ENCODE data around the gene TBC1D9.
A peak's percentile ranks its signal among the peaks of the same experiment; 100 is the strongest.
"Not testable (repeated sequence)": the region's sequence is repeated elsewhere in the genome, so short reads cannot be mapped to it uniquely, and the experiment has no call there.

The TBC1D9 gene

GRCh38 chr4:140753329-140753728 is 2.9 kb downstream of the TBC1D9 start:
- no peak for DNase-seq (ENCODE audit: low read depth)

DNA sequence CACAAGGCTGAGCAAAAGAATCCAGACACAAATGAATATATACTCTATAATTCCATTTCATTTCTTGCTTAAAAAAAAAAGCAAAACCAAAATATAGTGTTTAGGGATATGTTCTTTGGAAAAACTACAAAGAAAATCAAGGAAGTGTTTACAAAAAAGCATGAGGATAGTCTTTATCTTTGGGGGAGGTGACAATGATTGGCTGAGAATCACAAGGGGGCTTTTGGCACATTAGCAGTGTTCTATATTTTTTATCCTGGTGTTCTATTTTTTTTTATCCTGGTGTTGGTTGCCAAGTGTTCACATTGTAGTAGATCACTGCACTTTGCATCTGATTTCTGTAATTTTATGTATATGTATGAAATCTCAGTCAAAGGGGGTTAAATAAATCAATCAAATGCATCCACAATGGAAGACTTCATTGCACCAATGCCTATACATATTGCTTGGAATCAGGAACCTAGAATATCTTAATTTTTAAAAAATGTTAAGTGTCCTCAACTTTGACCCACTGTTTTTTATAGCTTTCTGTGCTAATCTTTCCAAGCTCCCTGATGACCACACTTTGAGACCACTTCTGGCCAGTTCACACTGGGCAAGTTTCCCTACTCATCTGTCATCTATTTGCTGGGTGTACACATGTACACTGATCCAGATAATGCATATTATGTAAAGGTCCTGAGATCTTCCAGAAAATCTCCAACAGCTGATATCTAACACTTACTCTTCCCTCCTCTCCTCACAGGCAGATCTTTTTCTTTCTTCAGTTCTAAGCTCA is 3.7 kb downstream of the TBC1D9 start:
- no peak for DNase-seq (ENCODE audit: low read depth)

GRCh38 chr4:140750470-140750869 is 5.7 kb downstream of the TBC1D9 start:
- DNase-seq (ENCODE audit: low read depth): no peak

- no peak for DNase-seq (ENCODE audit: low read depth)
Observed at GRCh38 chr4:140748171-140748570, 8.0 kb downstream of the TBC1D9 start.

GRCh38 chr4:140746546-140746945 is 9.6 kb downstream of the TBC1D9 start:
- not testable (repeated sequence) for DNase-seq (ENCODE audit: low read depth)

GRCh38 chr4:140744421-140744820 is 11.8 kb downstream of the TBC1D9 start:
- DNase-seq (ENCODE audit: low read depth): no peak

- peak; percentile 57 for DNase-seq (ENCODE audit: low read depth)
Observed at GRCh38 chr4:140743194-140743931, 12.8 kb downstream of the TBC1D9 start.

GRCh38 chr4:140742838-140743193 is 13.4 kb downstream of the TBC1D9 start:
- DNase-seq (ENCODE audit: low read depth): no peak

GRCh38 chr4:140740906-140741670 is 15.1 kb downstream of the TBC1D9 start:
- no peak for DNase-seq (ENCODE audit: low read depth)

DNA sequence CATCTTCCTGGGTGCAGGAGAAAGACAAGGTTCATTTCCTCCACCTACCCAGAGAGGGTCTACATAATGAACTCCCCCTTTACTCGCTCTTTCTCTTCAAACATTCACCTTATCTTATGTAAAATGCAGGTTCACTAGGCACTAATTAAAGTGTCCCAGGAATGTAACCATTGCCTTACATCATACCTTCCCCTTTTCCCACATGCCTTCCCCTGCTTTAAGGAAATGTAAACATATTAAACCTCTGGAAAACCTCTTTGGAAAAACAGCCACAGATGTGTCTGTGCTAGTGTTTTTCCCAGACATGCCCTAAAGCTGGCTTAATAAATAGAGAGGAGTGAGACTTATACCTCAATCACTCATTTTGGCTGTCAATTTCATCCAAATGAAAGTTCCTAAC is 15.8 kb downstream of the TBC1D9 start:
- no peak for DNase-seq (ENCODE audit: low read depth)

DNA sequence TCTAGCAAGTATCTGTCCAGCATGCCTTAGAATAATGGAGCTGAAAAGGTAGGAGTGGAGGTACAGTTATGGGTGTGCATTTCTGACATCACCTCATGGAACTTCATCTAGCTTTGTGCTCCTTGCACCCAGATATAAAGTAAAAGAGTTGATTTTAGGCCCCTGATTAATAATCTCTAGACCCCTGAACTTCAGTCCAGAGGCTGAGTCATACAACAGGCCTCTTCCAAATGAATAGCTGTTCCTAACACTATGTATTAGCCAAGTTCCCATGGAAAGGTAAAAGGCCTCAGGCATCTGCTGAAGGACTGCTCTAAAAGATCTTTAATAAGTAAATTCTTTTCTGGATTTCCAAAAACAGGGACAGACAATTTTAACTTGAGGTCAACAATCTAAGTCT is 16.2 kb downstream of the TBC1D9 start:
- no peak for DNase-seq (ENCODE audit: low read depth)

DNA sequence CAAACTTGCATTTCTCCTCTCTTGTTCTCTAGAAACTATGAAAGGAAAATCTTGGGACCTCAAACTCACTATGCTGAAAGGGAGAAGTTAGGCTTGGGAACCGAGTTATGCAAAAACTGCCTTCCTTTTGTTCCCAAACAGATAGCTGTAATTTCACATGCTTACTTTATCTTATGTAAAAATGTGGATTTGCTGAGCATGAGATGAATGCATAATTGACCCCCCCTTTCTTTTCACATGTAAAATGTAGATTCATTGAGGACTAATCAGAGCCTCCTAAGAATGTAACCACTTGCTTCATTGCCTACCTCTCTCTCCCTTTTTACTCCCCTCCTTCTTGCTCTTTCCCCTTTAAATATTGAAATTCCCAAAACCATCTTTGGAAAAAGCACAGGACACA is 18.0 kb downstream of the TBC1D9 start:
- no peak for DNase-seq (ENCODE audit: low read depth)

DNA sequence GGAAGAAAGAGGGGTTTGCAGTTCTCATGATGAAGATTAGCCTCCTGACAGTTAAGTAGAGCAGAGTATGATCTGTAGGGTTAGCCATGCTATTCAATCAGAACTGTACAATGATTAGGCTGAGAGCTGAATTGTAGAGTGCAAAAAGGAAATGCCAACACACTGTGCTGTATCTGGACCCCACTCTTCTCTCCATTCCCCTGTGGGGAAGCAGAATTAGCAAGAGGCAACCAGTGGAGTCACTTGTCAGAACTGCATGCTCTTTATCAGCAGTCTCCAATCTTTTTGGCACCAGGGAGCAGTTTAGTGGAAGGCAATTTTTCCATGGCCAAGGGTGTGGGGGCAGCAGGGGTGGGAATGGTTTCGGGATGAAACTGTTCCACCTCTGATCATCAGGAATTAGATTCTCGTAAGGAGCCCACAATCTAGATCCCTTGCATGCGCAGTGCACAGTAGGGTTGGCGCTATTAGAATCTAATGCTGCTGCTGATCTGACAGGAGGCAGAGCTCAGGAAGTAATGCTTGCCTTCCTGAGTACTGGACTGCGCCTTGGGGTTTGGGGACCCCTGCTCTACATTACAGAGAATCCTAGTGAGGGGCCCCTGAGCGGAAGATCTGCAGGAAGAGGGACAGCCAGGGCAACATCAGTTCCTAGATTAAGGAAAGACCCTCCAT is 19.4 kb downstream of the TBC1D9 start:
- no peak for DNase-seq (ENCODE audit: low read depth)

DNA sequence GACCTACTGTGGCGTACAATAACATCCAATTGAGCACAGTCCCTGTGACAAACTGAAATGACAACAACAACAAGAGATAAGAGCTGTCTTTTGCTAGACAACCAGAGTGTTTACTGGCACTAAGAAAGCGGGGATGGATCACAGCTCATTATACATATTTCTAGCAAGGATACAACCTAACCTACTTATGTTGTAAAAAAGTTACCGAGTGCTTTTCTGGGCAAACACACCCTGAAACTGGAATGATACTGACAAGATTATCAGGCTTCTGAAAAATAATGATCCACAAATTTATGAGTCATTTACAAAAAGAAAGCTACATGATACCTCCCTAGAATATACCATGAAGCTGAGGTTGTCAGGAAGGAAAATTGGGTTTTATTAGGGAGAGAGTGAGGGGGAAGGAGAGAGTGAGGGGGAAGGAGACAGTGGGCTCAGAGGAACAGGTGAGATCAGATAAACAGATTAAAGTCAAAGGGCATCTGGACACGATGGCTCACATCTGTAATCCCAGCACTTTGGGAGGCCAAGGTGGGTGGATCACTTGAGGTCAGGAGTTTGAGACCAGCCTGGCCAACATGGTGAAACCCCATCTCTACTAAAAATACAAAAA is 20.3 kb downstream of the TBC1D9 start:
- DNase-seq (ENCODE audit: low read depth): no peak

GRCh38 chr4:140735317-140735716 is 20.9 kb downstream of the TBC1D9 start:
- no peak for DNase-seq (ENCODE audit: low read depth)

DNA sequence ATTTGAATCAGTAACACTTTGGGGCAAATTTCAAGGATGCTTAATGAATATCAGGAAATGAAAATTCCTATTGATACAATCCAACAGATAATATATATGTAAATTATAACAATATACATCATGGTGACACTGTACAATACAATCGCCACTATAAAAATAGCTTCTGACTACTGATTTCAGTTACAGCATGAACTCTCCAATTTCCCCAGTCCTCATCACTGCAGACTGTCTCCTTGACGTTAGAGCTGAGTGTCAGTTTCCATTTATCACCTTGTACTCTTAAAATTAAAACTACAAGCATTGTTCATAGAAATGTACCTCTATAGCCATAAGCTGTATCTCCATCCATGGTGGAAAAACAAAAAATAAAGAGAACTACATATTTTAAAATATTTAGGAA is 23.4 kb downstream of the TBC1D9 start:
- DNase-seq (ENCODE audit: low read depth): no peak

DNA sequence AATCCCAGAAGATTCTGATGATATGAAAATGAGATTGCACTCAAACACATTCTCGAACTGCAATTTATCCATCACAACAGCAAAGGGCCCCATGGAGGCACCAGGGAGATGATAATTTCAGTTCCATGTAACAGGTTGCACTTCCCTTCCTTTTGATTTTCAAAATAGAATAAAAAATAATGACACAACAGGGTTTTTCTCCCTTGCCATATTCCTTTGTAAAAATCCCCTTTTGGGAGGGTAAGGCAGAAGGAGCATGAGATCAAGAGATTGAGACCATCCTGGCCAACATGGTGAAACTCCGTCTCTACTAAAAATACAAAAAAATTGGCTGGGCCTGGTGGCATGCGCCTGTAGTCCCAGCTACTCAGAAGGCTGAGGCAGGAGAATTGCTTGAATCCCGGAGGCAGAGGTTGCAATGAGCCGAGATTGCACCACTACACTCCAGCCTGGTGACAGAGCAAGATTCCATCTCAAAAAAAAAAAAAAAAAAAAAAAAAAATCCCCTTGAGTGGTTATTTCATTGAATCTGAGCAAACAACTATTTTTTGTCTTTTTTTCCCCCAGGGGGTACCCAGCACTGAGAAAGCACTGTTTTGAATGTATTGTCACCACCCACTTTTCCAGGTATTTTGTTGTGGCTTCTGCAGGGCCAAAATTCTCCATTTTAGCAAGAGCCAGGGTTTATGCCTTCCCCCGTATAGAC is 26.7 kb downstream of the TBC1D9 start:
- no peak for DNase-seq (ENCODE audit: low read depth)

DNA sequence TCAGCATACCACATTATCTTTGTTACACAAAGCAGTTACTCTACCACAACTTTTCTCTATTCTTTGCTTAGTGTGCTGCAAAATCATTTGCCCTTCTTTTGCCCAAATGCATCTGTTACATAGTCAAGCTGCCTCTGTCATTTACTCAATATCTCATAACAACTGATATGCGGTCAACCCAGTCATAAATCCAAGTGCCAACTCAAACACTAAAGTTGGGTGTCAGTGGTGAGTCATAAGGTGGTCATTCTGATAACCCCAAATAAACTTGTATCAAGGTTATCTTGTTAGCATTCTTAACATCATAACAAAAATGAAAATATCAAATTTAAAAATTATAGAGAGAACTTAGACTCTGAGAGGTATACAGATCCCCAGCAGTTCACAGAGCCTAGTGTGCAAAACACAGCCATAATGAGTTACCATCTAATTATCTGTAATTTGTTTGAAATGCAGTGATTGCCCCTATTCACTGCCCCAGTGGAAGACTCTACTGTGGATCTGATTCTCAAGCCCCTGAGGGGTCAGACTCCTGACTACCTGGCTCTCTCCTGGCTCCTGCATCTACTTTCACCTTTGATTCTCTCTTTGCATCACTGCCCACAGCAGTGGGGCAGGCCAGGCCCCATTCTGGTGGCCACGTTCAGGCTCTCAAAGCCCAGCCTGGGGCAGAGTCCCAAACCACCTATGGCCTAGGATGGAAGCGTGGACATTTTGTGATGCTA is 29.2 kb downstream of the TBC1D9 start:
- peak; percentile 33 for DNase-seq (ENCODE audit: low read depth)

GRCh38 chr4:140725556-140725955 is 30.6 kb downstream of the TBC1D9 start:
- DNase-seq (ENCODE audit: low read depth): no peak

DNA sequence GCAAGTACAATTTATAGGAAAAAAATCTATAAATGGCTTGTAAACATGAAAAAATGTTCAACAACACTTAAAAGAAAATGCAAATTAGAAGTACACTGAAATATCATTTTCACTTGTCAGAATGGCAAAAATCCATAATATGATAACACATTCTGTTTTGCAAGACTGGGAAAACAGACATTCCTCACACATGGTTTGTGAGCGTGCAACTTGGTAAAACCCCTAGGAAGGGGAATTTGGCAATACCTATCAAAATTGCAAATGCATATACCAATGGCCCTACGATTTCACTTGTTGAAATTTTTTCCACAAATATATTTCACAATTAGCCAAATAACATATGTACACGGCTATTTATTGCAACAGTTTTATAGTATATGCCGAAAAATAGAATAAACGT is 31.4 kb downstream of the TBC1D9 start:
- DNase-seq (ENCODE audit: low read depth): no peak
